ENCODE measurements around the gene CPNE4.

CPNE4 gene

DNA sequence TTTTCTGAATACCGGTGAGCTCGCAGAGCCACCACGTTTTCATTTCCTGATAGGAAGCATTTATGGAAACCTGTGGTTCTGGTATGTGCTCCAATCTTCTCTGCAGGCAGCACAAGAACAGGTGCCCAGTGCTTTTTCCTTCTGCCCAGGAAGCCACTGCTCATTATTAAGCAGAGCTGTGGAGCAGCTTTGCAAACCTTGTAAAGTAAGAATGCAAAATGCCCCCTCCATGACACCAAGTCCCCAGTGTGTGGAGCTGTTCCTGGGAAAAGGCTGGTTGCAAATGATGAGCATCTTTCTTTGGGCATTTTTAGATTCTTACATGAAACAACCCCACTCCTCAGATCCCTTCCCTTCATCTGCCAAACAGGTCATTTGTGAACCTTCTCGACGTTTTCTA lies 466.4 kb downstream of the CPNE4 start:
- peak in 1 of 2 experiments; percentile 10 for DNase-seq

DNA sequence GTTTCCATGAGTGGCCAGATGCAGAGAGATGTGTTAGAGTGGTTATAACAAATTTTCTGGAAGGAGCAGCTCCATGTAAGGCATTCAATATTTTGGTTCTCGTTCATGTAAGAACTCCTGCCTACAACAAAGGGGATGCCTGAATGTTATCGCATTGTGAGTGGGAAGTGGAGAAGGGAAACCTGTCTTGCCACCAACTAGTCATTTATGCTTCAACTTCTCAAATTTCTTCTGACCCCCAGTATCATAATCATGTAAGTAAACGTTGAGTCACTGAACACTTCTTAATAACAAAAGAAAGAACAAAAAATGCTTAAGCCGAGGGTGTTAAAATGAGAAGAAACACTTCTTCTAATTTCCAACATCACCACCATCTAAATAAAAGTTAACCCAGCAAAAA lies 470.0 kb downstream of the CPNE4 start:
- DNase-seq: no peak

DNA sequence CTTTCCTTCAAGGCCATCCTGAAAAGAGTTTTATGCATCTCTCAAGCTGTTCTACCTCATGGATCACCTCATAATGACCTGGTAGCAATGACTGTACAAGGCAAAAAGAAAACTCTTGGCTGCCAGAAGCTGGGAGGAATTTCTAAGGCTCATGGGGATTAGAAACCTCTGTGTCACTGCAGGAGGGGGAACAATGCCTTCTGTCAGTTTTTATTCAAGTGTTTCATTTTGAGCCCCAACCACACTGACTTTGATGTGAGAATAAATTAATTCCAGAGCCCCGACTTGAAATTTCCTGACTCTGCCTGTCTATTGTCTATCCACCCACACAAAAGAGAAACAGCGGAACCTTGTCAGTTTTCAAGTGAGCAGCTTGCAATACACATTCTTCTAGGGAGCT lies 473.3 kb downstream of the CPNE4 start:
- DNase-seq: no peak

DNA sequence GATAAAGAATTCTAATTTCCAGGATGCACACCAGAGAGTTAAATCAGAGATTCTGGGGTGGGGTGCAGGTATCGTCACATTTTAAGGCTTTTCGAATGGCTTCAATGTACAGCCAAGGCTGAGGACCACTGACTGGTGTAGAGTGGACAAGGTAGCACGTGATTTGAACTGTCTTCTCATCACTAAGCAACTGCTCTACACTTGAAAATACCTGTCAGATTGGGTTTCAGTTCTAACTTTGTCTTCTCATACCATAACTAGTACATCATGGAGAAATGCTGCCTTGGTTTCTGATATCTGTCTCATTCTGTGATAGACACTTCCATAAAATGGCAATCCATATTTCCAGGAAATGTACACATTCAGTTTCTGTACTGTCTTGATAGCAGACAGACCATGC lies 474.0 kb downstream of the CPNE4 start:
- DNase-seq: no peak

DNA sequence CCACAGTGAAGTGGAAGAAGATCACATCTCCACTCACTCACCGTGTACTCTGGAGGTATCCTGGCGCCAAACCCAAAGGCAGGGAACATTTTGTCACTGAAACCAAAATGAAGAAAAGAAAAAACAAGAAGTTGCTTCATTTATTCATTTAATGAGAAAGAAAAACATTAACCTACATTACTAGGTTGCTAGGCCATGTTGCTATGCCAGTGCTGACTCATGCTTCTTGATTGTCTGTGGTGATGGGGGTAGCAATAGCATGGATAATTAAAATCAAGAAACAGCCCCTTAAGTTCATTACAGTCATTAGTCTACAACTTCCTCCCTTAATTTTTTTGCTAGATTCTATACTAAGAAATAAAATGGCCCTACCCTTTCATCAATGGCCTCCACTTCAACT lies 479.4 kb downstream of the CPNE4 start:
- DNase-seq: no peak

DNA sequence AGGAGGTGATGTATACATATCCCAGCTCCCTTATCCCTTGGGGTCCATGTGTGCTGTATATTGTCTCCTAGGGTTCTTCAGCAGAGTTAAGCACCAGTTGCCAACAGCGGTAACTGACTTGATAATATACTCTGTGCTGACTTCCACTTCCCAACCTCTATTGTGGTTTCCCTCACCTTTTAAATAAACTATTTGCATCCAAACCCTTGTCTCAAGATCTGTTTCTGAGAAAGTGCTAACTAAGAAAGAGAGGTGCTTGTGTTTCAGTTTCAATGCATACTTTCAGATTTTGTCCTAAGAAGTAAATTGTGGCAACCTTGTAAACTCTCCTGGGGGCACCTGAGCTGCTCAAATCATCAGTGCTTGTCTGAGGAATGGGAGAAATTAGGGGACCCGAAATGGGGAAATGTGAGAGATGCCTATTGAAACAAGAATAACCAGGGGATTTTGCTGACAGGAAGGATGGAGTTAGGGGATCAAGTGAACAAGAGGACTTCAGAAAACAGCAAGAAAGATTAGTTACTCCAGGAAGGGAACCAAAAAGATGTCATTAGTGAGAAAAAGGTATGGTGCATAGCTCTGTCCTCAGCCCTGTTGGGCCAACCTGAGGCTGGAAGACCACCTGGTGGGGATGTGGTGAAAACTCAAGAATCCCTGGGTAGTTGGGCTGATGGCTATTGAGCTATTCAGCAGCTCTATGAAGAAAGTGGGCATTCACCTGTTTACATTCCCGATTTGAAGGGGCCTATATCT lies 481.1 kb downstream of the CPNE4 start:
- no peak for DNase-seq

DNA sequence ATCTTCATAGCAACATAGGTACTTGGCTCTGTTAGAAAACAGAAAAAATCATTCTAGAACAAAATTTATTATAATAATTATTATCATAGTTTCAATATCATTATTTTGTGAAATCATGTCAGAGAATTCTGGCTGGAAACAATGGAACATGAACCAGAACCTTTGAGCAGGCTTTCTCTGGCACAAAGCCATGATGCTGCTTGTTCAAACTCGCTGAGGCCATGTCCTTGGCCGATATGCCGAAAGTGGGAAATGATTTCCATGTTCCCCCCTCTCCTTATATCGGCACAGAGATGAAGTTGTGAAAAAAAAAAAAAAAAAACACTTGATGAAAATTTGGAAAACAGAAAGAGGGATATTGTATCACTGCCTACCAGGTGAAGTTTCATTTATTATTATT lies 483.1 kb downstream of the CPNE4 start:
- no peak for DNase-seq

DNA sequence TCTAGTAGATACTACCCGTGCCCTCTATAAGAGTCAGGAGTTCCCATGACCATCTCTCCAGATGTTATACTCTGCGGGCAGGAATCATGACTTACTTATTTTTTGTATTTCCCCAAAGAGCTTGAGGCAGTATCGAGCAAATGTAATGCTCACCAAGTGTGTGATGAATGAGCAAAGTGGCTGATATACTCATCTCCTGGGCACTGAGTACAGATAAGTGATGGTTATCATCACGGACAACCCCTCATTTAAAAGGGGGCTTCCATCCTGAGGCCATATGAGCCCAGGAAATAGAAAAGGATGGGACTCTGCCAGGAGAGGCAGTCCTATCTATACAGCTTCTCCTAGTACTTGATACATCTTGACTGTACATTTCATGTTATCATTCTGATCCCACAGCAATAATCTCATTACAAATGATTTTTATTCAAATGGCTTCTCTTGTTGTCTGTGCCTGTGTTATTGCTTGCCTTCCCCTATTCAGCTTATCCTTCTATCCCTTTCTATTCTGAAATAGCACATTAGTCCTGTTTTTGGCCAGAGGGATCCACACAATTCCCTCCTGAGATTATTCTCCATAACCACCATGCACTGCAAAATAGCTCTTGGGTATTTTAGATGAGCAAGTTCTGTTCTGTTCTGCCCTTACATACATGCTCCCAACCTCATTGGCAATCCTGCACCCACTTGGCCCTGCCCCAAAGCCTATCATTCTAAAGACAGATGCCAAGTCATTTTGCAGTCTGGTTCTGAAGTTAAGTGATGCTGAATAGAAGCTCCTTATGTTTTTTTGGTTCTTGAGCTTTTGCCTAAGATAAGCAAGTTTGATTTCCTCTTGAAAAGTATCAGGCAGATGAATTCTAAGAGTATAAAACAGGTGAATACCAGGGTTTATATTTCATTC lies 484.0 kb downstream of the CPNE4 start:
- no peak for DNase-seq

DNA sequence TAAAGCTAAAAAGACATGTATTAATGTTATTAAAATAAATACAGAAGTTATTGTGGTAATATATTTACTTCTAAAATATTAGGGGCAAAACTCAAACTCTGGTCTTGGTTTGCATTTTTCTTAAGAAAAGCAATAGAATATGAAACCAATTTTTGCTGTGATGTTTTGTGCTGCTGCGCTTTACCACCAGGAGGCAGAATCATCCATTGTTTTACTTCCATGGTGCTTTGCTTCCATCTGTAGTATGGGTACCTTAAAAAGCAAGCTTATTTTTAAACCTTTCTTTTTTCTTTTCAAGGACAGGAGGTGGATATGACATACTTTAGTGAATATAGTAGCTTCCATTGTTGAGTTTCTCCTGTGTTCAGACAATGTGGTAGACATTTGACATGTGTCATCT lies 485.5 kb downstream of the CPNE4 start:
- DNase-seq: no peak

DNA sequence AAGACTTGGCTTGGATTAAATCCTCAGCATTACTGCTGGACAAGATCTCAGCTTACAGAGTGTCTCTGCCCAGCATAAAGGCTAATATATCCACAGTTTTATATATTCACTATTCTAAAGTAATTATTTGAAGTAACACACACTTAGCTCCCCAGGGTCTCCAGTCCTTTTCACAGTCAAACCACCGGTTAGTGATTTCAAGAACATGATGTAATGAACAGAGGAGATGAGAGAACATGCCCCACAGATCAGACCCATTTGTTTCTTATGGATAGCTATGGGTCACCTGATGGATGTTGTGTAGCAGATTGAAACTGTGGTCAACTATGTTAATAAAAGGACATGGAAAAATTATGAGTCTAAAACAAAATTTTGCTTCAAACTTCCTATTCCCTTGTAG lies 487.2 kb downstream of the CPNE4 start:
- DNase-seq: no peak

DNA sequence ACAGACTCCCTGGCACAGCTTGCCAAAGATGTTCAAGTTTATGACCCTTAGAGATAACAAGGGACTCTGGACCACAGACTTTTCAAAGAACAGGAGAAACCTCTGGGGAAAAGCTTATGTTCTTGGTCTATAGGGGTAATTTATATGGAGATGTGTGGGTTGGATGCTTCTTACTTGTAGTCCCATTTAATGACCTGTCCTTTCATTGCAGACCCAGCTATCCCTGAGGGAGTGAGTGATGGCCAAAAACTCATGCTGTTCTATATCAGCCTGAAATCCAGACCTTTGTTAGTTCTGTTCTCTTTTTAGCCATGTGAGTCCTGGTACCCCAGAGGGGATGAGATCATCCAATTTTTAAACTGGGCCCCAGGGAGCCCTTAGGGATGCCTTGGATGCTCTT lies 488.4 kb downstream of the CPNE4 start:
- DNase-seq: no peak

DNA sequence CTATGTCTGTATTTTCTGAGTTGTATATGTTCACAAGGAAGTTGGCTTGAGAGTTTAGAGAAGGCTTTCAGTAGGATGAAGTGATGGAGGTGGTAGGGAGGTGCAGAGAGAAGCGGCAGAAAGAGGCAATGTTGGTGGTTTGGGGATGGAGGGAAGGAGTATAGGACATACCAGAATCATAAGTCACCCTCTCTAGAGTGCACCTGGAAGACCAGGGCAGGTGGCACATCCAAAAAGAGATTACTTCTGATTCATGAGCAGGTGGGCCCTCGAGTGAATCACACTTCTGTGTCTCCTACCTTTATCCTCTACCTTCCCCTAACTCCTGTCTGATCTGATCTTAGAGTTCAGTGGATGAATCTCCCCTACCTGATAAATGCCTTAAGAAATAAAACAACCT lies 490.3 kb downstream of the CPNE4 start:
- no peak for DNase-seq

DNA sequence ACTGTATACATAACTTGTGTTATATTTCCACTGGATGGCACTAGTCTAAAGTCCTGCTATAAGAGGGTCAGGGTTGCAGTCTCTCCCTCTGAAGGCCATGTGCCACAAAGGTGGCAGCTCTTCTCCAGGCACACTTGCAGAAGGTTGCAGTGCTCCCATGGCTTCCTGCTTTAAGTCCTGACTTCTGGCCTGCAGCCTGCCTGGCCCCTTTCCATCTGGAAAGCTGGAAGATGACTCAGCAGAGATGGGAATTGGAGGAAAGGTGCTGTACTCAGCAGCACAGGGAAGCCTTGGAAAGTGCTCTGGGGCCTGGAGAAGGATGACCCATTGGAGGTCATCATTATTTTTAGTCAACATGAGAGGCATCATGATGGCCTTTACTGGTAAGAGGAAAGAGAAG lies 491.1 kb downstream of the CPNE4 start:
- DNase-seq: no peak

DNA sequence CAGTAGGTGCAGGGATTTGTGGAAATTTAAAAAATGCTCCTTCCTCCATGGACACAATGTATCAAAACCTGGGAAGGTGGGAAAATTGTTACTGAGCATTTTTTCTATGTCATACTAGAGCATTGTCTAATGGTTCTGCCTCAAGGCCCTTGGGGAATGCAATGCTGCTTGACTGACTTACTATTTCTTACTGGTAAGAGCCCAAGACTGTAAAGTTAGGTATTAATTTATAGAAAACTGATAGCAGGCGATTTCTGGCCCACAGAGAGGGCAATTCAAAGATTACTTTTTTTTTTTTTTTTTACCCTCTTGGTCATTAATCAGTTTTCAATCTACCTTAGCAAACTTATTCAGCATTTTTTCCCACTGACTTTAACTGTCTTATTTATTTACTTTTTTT lies 493.5 kb downstream of the CPNE4 start:
- DNase-seq: no peak

DNA sequence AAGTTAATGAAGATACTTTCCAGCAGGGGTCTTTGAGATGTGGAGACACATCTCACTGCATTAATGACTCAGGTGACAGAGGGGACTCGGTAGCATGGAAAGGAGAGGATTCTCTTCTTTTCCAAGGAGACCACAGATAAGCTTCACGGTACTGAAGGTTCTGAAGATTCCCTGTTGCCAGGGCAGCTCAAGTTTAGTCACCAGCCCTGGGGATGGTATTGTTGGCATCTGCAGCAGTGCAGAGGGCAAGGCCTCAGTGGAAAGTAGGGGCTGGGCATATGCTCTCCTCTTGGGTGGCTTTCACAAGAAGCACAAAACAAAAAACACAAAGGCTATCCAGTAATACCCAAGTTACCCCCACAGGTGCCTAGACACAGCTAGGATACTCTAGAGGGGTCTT lies 494.0 kb downstream of the CPNE4 start:
- DNase-seq: no peak

DNA sequence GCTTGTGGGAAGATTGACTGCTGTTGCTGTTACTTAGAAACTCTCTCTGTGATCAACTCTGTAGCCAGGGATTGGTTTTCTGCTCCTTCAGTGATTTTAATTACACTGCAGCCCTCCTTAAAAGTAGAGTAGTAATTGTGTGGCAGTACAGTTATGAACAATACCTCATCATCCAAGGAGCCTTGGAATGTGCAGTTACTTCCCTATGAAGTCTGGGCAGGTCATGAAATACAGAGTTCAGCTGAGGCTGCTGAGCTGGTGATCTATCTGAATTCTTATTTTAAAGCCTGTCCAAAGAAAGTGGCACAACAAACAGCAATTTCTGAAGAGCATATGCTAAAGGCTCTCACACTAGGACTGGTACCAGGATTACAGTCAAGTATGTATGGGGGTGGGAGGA lies 494.7 kb downstream of the CPNE4 start:
- no peak for DNase-seq

DNA sequence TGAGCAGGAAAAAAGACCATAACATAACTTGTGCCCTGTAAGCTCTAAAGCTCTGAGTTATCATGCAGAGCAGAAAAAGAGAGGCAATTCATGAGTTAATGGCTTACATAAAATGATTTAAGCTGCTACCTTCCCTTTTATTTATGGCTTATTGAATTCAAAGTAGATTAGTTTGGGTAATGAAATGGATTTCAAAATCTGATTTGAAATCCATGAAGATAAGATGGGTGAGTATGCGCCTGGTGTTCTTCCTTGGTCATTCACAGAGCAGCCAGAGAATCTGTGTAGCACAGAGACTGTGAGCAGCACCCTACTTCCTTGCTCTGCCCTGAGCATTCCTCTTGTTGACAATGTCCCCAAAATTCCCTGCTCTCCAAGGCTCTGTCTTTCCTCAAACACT lies 495.8 kb downstream of the CPNE4 start:
- no peak for DNase-seq

DNA sequence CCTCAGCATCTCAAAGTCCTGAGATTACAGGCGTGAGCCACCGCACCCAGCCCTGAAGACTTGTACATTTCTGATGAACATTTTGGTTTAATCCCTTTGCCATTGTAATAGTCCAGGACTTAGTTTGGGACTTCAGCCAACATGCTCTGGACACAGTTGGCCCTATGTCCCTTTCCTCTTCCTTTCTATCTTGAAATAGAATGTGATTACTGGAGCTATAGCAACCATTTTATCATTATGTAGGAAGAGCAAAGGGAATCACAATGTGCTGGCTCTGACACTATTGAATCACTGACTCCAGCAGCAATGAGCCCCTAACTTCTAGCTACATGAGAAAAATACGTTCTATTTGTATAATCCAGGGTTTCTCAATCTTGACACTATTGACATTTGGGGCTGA lies 497.3 kb downstream of the CPNE4 start:
- DNase-seq: no peak

DNA sequence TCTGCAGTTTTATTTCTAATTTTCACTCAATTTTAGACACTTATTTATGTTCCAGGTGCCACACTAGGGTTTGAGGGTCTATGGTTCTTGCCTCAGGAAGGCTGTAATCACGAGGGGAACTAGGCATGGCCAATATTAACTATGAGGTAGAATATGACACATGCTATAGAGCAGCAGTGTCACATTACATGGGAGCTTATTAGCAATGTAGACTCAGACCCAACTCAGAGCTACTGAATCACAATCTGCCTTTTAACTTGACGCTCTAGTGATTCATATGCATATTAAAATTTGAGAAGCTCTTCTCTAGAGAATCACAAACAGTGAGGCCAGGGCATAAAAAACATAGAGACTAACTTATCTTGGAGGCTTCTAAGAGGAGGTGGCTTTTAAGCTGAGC lies 499.2 kb downstream of the CPNE4 start:
- DNase-seq: peak; percentile 6 to 43

DNA sequence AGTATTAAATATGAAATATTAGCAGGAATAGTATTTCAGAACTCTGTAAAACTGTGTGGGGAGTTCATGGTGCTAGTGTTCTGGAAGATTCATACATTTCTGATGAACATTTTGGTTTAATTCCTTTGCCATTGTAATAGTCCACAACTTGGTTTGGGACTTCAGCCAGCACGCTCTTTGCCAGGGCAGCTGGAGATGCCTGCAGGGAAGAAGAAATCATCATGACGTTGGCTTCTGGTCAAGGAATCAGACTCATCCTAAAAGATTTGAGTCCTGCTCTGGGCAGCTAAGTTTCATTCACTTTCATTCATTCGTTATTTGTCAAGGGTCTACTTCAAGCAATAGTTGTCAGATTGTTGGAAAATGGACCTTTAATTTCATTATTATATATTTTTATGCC lies 499.7 kb downstream of the CPNE4 start:
- DNase-seq: no peak

DNA sequence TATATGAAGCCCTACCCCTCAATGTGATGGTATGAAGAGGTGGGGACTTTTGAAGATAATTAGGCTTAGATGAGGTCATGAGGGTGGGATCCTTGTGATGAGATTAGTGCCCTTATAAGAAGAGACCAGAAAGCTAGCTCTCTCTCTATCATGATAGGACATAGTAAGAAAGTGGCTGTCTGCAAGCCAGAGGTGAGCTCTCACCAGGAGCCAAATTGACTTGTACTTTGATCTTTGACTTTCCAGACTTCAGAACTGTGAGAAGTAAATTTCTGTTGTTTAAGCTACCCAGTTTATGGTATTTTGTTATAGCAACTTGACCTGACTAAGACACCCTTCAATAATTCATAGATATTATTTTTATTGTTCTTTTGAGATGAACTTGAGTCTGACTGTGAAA lies 502.2 kb downstream of the CPNE4 start:
- no peak for DNase-seq

DNA sequence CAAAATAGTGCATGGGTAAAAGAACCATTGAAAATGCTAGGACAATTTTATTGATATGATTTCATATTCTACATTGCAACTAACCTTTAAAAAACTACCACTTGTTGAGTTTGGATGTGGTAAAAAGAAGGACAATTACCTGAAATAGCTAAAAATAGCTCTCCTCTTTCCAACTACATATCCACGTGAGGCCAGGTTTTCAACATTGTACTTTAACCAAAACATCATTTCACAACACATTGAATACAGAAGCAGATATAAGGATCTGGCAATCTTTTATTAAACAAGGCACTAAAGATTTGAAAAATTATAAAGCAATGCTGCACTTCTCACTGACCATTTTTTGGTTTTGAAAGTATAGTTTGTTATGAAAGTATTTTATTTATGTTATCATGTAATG lies 504.0 kb downstream of the CPNE4 start:
- DNase-seq: no peak

DNA sequence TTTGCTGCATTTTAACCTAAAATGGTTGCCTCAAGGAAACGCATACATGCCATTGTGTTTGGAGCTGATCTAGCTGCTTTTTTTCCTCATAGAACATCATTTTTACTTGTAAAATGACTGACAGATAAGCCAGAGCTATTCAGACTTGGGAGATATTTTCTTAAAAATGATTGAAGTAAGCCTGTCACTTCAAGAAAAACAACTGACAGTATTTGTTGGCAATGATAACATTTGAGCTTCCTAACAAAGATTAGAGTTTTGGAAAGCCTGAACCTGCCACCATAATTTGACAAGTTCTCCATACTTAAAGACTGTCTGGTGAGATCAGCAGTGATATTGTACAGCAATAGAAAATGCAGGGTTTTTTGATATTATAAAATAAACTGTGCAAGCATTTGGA lies 504.4 kb downstream of the CPNE4 start:
- DNase-seq: no peak

DNA sequence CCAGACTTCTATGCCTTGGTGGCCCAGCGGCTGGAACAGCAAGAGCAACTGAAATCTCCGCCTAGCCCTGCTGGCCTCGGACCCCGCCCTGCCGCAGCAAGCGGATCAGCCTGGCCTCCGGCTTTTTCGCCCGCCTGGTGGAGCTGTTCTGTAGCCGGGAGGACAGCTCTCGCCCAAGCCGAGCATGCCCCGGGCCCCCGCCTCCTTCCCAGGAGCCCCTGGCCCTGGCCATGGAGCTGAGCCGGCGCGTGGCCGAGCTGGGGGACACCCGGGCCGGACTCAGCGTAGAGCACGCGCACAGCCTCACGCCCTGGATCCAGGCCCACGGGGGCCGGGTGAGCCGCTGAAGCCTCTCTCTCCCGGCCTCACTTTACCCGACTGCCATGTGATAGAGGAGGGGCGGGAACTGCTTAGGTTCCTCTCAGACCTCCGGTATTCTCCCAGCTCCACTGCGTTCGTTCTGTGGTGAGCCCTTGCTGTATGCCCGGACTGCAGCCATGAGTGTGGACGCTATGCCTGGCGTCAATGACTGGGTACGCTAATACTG lies 507.9 kb downstream of the CPNE4 start:
- peak in 1 of 2 experiments; percentile 64 for DNase-seq

Data from NCI-H526 (cell line).